G401.6 (cell line): Measurements from ENCODE around the gene FOXP4.
A peak's percentile ranks its signal among the peaks of the same experiment; 100 is the strongest.
"Not testable (repeated sequence)": the region's sequence is repeated elsewhere in the genome, so short reads cannot be mapped to it uniquely, and the experiment has no call there.

Experiments used
- FAIRE-seq: peaks from 2 replicates; lab custom pipeline; 2012; peaks lifted over from hg19 to GRCh38; lab: Jason Lieb, UNC

The FOXP4 gene

GRCh38 chr6:41600499-41601247, 54.5 kb downstream of the FOXP4 start:
- FAIRE-seq = no peak

DNA sequence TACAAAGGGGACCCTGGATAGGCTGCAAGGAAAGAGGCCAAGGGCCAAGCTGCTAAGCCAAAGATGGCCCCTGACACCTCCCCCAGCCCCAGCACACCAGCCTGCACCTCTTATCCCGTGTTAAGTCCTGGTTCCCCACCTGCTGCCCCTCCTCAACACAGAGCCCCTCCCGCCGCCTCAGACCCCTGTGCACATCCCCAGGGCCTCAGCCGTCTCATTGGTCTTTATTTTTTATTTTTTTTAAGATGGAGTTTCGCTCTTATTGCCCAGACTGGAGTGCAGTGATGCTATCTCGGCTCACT, 55.0 kb downstream of the FOXP4 start:
- FAIRE-seq = no peak

- no peak for FAIRE-seq
Measured at GRCh38 chr6:41602422-41602743, 56.2 kb downstream of the FOXP4 start.

- peak; percentile 42 for FAIRE-seq
Measured at GRCh38 chr6:41602864-41603608, 56.9 kb downstream of the FOXP4 start.

DNA sequence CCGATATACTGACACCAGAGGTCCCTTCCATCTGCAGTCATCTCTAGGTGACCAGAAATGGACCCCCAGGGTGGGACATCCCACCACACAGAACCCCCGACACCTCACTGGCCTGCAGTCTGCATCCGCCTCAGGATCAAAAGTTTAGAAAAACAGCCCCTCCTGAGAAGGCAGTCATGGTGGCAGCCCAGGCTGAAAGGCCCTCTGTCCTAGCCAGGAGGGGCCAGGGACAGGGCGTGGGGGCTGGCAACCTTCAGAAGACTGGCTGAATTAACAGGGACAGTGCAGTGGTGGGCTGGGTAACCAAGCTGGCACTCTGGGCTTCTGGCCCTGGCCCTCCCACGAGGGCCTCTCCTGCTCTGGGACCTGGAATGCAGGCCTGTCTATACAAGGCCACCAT, 57.8 kb downstream of the FOXP4 start:
- FAIRE-seq = no peak

- FAIRE-seq = no peak
Measured at GRCh38 chr6:41605649-41606048, 59.5 kb downstream of the FOXP4 start.

GRCh38 chr6:41607036-41607435, 60.9 kb downstream of the FOXP4 start:
- no peak for FAIRE-seq

DNA sequence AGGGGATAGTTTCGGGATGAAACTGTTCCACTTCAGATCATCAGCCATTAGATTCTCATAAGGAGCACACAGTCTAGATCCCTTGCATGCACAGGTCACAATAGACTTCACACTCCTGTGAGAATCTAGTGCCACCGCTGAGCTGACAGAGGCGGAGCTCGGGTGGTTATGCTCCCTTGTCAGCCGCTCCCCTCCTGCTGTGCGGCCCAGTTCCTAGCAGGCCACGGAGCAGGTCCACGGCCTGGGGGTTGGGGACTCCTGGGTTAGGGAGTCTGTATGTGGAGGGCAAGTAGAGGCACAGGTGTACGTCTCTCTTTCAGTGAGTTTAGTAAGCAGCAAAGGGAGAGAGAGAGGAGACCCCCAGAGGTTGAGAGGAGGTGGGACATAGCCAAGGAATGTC, 61.6 kb downstream of the FOXP4 start:
- no peak for FAIRE-seq

DNA sequence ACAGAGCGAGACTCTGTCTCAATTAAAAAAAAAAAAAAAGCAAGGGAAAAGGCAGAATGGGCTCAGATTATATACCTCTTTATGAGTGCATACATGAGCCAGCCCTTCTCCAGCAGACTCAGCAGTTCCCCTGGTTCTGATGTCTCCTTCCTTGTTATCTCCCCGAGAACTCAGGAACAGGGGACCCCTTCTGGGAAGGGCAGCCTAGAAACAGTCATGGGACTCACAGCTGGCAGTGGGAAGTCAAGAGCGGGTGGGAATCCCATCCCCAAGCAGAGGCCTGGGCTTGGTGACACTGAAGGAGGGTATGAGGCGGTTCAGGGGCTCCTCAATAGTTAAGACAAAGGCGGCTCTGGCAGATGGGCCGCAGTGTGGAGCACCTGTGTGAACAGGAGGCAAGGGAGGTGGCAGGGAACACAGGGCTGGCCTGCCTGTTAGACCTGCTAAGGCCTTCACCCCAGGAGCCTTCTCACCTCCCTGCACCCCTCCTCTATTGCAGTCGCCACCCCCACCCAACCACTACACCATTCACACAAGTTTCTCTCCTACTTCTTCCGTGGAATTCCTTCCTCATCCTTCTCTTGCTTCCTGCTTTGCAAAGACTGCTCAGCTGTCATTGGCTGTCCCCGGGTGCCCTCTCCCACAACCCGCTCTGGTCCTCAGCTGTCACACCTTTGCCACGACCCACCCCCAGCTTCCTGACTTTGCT, 62.4 kb downstream of the FOXP4 start:
- FAIRE-seq = no peak

DNA sequence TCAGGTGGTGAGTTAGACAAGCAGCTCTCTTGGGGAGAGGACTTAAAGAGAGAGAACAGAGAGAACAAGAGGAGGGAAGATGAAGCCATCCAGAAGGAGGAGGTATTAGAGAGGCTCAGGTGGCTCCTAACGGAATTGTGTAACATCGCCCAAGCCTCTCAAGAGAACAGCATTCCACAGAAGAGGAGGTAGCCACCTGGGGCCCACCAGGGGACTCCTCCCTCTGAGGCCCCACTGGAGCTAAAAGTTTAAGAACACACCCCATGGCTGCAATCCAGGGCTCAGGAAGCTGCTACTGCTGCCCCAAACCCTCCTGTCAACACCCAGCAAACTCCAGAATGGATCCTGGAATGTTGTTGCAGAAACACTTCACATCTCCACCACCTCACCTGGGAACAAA, 68.5 kb downstream of the FOXP4 start:
- FAIRE-seq = no peak

- FAIRE-seq = no peak
Measured at GRCh38 chr6:41615311-41615710, 69.1 kb downstream of the FOXP4 start.

DNA sequence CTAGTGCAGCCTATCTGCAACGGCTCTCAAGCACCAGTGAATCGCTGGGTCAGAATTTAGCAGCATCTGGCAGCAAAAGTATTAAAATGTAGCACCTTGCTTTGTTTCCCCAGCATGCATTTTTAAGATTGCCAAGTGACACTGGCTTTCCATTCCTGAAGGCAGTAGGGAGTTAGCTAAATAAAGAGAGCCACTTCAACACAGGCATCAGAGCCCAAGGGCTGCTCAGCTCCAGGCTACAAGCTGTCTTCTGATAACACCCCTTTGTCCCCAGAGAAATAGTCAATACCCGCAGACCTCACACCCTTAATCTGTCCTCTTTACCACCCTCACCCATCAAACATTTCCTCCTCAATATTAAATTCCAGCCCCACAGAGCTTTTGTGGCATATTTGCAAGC, 72.4 kb downstream of the FOXP4 start:
- no peak for FAIRE-seq

DNA sequence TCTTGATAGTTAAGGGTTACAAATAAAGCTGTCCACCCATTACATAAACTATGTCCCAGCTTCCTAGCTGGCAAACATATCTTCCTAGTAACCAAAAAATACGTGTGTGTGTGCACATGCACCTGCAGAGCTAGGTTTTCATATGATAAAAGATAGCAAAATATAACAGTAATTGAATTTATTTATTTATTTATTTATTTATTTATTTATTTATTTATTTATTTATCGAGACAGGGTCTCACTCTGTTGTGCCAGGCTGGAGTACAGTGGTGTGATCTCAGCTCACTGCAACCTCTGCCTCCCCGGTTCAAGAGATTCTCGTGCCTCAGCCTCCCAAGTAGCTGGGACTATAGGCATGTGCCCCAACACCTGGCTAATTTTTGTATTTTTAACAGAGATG, 73.0 kb downstream of the FOXP4 start:
- not testable (repeated sequence) for FAIRE-seq

DNA sequence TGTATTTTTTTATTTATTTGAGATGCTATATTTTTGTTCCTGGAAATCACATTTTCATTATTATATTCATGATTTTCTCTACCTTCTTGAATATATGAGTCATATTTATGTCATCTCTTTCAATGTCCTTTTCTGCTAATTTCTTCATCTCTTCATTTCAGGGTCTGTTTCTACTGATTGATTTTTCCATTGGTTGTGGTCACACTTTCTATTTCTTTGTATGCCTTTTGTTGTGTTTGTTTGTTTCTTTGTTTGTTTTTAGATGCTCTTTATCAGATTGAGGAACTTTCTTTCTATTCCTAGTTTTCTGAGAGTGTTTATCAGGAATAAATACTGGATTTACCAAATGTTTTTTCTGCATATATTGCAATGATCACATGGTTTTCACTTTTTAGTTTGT, 75.2 kb downstream of the FOXP4 start:
- FAIRE-seq = no peak

DNA sequence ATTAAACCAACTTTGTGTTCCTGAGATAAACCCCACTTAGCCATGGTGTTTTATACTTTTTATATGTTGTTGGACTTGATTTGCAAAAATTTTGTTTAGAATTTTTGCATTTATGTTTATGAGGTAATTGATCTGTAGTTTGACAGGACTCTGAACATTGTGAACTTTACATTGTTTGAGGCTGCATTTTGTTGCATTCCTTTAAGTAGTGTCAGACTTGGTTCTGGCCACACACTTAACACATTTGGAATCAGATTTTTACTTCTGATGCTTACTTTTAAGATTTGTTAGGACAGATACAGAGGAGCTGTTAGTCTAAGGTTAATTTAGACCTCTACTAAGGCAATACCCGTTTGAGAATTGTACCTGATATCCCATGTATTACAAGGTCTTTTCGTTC, 75.6 kb downstream of the FOXP4 start:
- no peak for FAIRE-seq

DNA sequence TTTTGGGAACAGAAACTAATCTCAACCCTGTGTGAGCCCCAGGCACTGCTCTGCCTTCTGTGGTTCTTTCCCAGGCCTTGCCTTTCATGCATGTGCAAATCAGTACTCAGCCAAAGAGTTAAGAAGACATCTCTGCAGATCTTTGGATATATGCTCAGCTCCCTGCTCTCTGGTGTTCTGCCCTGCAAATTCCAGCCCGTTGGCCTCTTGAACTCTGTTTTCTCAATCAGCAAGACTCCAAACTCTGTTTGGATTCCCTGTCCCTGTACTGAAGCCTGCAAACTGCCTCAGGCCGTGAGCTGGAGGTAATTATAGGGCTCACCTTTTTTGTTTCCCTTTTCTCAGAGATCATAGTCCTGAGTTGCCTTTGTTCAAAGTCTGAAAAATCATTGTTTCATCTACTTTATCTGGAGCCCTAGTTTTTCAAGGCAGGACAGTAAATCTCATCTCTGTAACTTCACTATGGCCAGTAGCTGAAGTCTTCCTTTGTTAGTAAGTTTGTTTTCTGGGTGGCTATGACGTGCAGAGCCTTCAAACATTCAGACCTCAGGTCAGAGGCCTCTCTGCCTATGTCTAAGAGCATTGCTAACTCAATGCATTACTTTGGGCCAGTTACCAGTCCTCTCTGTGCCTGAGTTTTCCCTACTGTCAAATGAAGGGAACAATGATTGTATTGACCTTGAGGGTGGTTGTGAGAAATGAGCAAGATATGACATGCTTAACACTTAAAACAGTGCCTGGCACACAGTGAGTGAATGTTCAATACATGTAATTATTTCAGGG, 76.2 kb downstream of the FOXP4 start:
- no peak for FAIRE-seq

GRCh38 chr6:41623330-41623729, 77.1 kb downstream of the FOXP4 start:
- FAIRE-seq = no peak

GRCh38 chr6:41624621-41625380, 78.6 kb downstream of the FOXP4 start:
- no peak for FAIRE-seq

- FAIRE-seq = no peak
Measured at GRCh38 chr6:41625442-41625841, 79.3 kb downstream of the FOXP4 start.

- no peak for FAIRE-seq
Measured at GRCh38 chr6:41626022-41626421, 79.8 kb downstream of the FOXP4 start.

DNA sequence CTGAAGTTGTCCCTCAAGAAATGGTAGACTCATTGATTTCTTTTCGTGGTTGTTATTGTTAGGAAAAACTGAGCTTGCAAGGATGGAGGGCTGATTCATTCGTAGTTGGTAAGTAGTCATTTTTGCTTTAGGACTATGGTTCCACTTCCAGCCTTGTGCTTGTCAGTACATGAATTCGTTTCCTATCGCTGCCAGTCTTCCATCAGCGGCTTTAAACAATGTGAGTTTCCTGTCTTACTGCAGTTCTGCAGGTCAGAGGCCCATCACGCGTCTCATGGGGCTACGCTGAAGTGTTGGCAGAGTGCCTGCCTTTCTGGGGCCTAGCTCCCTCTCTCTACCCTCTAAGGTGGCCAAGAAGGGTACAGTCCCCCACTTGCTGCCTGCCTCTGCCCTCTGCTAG, 80.7 kb downstream of the FOXP4 start:
- no peak for FAIRE-seq

- FAIRE-seq = no peak
Measured at GRCh38 chr6:41629128-41629527, 82.9 kb downstream of the FOXP4 start.
